Heart left ventricle (tissue), 13 donors: ENCODE results near the gene KLHDC7B.
"Not testable (repeated sequence)": the region's sequence is repeated elsewhere in the genome, so short reads cannot be mapped to it uniquely, and the experiment has no call there.

ENCODE experiments used
- CTCF ChIP-seq, 12 donors: fragments of 200-600 bp; sonication (generic) in 4 of 12; IDR thresholded peaks; one replicate each; pipeline versions ENCODE4 v1.5.0 to v1.8.0; 2018 to 2022; ENCODE audit warnings: antibody characterized with exemption in 12 of 12, mild to moderate bottlenecking in 5 of 12
- POLR2A ChIP-seq, 2 donors: fragments of 450-650 bp; IDR thresholded peaks; one replicate each; pipeline ENCODE4 v1.6.1; 2017; ENCODE audit warnings: antibody characterized with exemption in 2 of 2, mild to moderate bottlenecking in 2 of 2, moderate library complexity in 2 of 2
- donor health status: ischemic (EF 13 %, LVEDD 7.1; RV severe dilation, severe dysfunction).
- donor health status: DM: no; HTN: yes; CAD: no.
- donor health status: DM: no; HTN: no; CAD: no.
- donor health status: ischemic (EF 25% LVEDD 6.9; RV normal size, moderate dysfunction).
- donor health status: ischemic (EF 25% LVEDD 5.7; RV mildly dilated, moderate dysfunction).
- donor health status: ischemic (EF 35%, LVEDD 5.7; RV mildly dilated, moderate dysfunction).
- donor health status: nonischemic (EF 11% LVEDD 7.7; RV severe dilation, severe dysfunction).
- donor health status: DM: yes; HTN: yes; CAD: no.
- donor health status: PGD.
- donor health status: ischemic (EF 29% LVEDD 5.4; RV normal size, mild dysfunction).
- donor health status: nonischemic (EF 23%, LVEDD 6.1; RV moderate dilation, normal function).

GRCh38 chr22:50520184-50520583, 25.5 kb upstream of the KLHDC7B start:
- TF ChIP-seq CTCF, POLR2A (IDR thresholded peaks at IDR 0.05): not testable (repeated sequence)
